Parathyroid adenoma (tissue), 2 donors: ENCODE results near the gene IL1R1.

Source experiments
- H2AFZ ChIP-seq: fragments of 300-600 bp; sonication (generic); one replicate; pipeline ENCODE4 v1.7.0; 2017; ENCODE audit warnings: antibody characterized with exemption, mild to moderate bottlenecking
- H3K27ac ChIP-seq: fragments of 300-600 bp; sonication (generic); one replicate; pipeline ENCODE4 v1.7.0; 2017
- H3K27me3 ChIP-seq: fragments of 300-600 bp; sonication (generic); one replicate; pipeline ENCODE4 v1.7.0; 2017; ENCODE audit warnings: low read length; ENCODE audit not compliant: control insufficient read depth, insufficient read depth
- H3K36me3 ChIP-seq: fragments of 300-600 bp; sonication (generic); one replicate; pipeline ENCODE4 v1.7.0; 2017; ENCODE audit warnings: low read length; ENCODE audit not compliant: control insufficient read depth, insufficient read depth
- H3K4me1 ChIP-seq: fragments of 300-600 bp; sonication (generic); one replicate; pipeline ENCODE4 v1.7.0; 2017; ENCODE audit warnings: control low read depth
- H3K4me2 ChIP-seq: fragments of 300-600 bp; sonication (generic); one replicate; pipeline ENCODE4 v1.7.0; 2017; ENCODE audit warnings: low read length
- H3K4me3 ChIP-seq: fragments of 300-600 bp; sonication (generic); one replicate; pipeline ENCODE4 v1.7.0; 2017; ENCODE audit warnings: low read depth, low read length
- H3K79me2 ChIP-seq: fragments of 300-600 bp; sonication (generic); one replicate; pipeline ENCODE4 v1.7.0; 2017; ENCODE audit warnings: control low read depth
- H3K9ac ChIP-seq: fragments of 300-600 bp; sonication (generic); one replicate; pipeline ENCODE4 v1.7.0; 2017; ENCODE audit warnings: mild to moderate bottlenecking
- H3K9me3 ChIP-seq: fragments of 300-600 bp; sonication (generic); one replicate; pipeline ENCODE4 v1.7.0; 2017; ENCODE audit warnings: low read length; ENCODE audit not compliant: control insufficient read depth
- CTCF ChIP-seq: fragments of 300-600 bp; sonication (generic); IDR thresholded peaks from one replicate; pipeline ENCODE4 v1.7.0; 2017; ENCODE audit warnings: antibody characterized with exemption, mild to moderate bottlenecking
- donor health status: primary hyperparathyroidism.

Gene IL1R1

GRCh38 chr2:102116630-102117471 is 25.7 kb upstream of the IL1R1 start:
- Histone ChIP-seq H3K4me3 (no peak overlapping the region), H3K27ac (no peak overlapping the region), H3K4me2 (no peak overlapping the region), H3K9me3 (no peaks in the 10 kb centered on the region), H2AFZ (no peak overlapping the region), H3K79me2 (no peaks in the 10 kb centered on the region), H3K36me3 (no peaks in the 10 kb centered on the region), H3K9ac (no peak overlapping the region), H3K27me3 (no peaks in the 10 kb centered on the region), H3K4me1 (peaks cover 24% of the 10 kb centered on the region)
- TF ChIP-seq CTCF = no peak

GRCh38 chr2:102117472-102117858 is 25.1 kb upstream of the IL1R1 start:
- H2AFZ ChIP-seq = no peak overlapping the region
- no peak overlapping the region for H3K27ac ChIP-seq
- no peaks in the 10 kb centered on the region for H3K9me3 ChIP-seq
- H3K36me3 ChIP-seq = no peaks in the 10 kb centered on the region
- no peaks in the 10 kb centered on the region for H3K27me3 ChIP-seq
- H3K79me2 ChIP-seq = no peaks in the 10 kb centered on the region
- no peak overlapping the region for H3K4me2 ChIP-seq
- H3K4me3 ChIP-seq = no peak overlapping the region
- no peak for TF ChIP-seq CTCF
- H3K4me1 ChIP-seq = peaks cover 18% of the 10 kb centered on the region
- no peak overlapping the region for H3K9ac ChIP-seq

- H2AFZ ChIP-seq = peak overlapping the region; percentile 27
- H3K9ac ChIP-seq = no peak overlapping the region
- H3K4me1 ChIP-seq = peaks cover 15% of the 10 kb centered on the region
- H3K27me3 ChIP-seq = no peaks in the 10 kb centered on the region
- H3K4me3 ChIP-seq = no peak overlapping the region
- TF ChIP-seq CTCF = no peak
- H3K9me3 ChIP-seq = no peaks in the 10 kb centered on the region
- H3K4me2 ChIP-seq = no peak overlapping the region
- no peak overlapping the region for H3K27ac ChIP-seq
- H3K36me3 ChIP-seq = no peaks in the 10 kb centered on the region
- H3K79me2 ChIP-seq = no peaks in the 10 kb centered on the region
Observed at GRCh38 chr2:102119255-102119654, 23.3 kb upstream of the IL1R1 start.

GRCh38 chr2:102120261-102120660 is 22.3 kb upstream of the IL1R1 start:
- no peaks in the 10 kb centered on the region for H3K27me3 ChIP-seq
- no peak overlapping the region for H3K9ac ChIP-seq

More at GRCh38 chr2:102120261-102120660, 22.3 kb upstream of the IL1R1 start:
- TF ChIP-seq CTCF = no peak
- no peaks in the 10 kb centered on the region for H3K9me3 ChIP-seq
- no peak overlapping the region for H3K27ac ChIP-seq
- peaks cover 5% of the 10 kb centered on the region for H3K4me1 ChIP-seq
- no peak overlapping the region for H2AFZ ChIP-seq
- H3K79me2 ChIP-seq = no peaks in the 10 kb centered on the region
- H3K4me3 ChIP-seq = no peak overlapping the region
- H3K4me2 ChIP-seq = no peak overlapping the region
- H3K36me3 ChIP-seq = no peaks in the 10 kb centered on the region
